GM12864 (cell line): ENCODE data around the gene SHROOM3.

Experiments used
- DNase-seq: peaks from one replicate; pipeline ENCODE4 v3.0.0-alpha.2; 2011; ENCODE audit warnings: low read depth
- H3K4me3 ChIP-seq: 2 replicates; pipeline ENCODE4 v1.5.1; 2011; ENCODE audit warnings: mild to moderate bottlenecking, low read depth, low read length, control low read depth
- CTCF ChIP-seq: IDR thresholded peaks from 2 replicates; pipeline ENCODE4 v1.5.1; 2011; ENCODE audit warnings: low read depth, mild to moderate bottlenecking, moderate library complexity, low read length, control low read depth, inconsistent platforms; ENCODE audit errors: missing control alignments

SHROOM3 gene

GRCh38 chr4:76564123-76564915 is 129.3 kb downstream of the SHROOM3 start:
- DNase-seq: no peak
- no peak for TF ChIP-seq CTCF
- H3K4me3 ChIP-seq: no peak overlapping the region

- no peak overlapping the region for H3K4me3 ChIP-seq
- no peak for TF ChIP-seq CTCF
- DNase-seq: no peak
Observed at GRCh38 chr4:76568262-76568661, 133.2 kb downstream of the SHROOM3 start.

- TF ChIP-seq CTCF: no peak
- DNase-seq: no peak
- no peak overlapping the region for H3K4me3 ChIP-seq
Observed at GRCh38 chr4:76569225-76569624, 134.2 kb downstream of the SHROOM3 start.

GRCh38 chr4:76569706-76570105 is 134.7 kb downstream of the SHROOM3 start:
- no peak for DNase-seq
- no peak for TF ChIP-seq CTCF
- no peak overlapping the region for H3K4me3 ChIP-seq

- DNase-seq: no peak
- no peak overlapping the region for H3K4me3 ChIP-seq
- TF ChIP-seq CTCF: no peak
Observed at GRCh38 chr4:76570141-76570973, 135.3 kb downstream of the SHROOM3 start.

- H3K4me3 ChIP-seq: no peak overlapping the region
- TF ChIP-seq CTCF: no peak
- DNase-seq: no peak
Observed at GRCh38 chr4:76571274-76571673, 136.2 kb downstream of the SHROOM3 start.
